ENCODE measurements around the gene PITRM1.

- TF ChIP-seq CTCF (IDR thresholded peaks at IDR 0.05) = no peak
- TF ChIP-seq POLR2A (IDR thresholded peaks at IDR 0.05) = no peak
Measured at GRCh38 chr10:3123571-3124411, 48.8 kb downstream of the PITRM1 start.

Measured in heart left ventricle (tissue), 13 donors.